Measurements from ENCODE around the gene MAML2.

The MAML2 gene

DNA sequence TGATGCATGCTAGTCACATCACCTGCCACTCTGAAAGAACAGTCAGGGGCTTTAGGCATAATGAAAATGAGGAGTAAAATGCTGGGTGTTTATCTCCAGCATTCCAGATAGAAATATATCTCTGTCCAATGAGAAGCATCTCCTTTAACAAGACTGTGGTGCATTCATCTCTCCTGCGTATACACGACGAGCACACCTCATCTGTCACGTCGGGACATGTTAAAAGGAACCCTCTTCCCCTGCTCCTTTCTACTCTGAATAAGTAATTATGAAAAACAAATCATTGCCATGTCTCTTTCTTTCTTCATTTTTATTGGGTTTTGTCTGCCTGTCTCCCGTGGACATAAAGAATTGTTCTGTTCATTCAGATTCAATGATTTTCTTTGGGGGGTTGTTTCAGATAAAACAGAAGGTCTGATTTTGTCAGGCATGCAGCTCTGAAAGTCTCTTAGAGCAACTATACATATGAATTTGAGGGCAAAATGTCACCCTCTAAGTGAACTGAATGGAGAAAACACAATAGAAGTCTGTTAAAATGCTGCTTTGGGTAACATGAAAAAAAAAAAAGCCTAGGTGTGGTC is 195.0 kb downstream of the MAML2 start:
- no peak for DNase-seq

DNA sequence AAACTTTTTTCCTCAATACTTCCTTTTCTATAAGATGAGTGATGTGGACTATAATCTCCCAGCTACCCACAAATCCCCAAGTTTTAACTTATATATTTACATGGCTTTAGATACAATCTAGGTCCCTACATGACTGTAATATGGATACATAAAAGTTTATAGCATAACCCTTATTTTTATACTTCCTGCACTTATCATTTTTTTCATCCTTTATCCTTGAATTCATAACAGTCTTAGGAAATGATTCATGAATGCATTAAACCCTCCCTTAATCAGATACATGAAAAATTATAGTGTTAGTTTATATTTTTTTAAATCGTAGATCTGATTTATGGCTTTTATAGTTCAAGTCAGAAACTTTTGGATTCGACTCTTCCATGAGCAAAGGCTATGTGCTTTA is 195.8 kb downstream of the MAML2 start:
- DNase-seq: no peak

DNA sequence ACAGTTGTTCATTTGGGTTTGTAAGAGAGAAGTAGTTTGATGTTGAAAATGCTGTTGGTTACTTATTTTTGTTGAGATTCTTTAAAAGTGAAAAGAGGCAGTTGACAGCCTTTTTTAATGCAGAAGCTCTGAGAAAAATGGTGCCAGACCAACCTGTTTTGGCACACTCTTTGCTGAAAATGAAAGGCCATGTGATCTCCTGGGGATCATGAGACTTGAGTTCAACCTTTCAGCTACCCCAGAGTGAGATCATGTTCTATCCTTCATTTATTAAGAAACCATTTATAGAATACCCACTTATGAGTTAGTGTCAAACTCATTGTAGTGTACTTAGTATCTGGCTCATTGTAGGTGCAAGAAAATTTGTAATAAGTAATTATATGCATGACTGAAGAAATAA is 196.2 kb downstream of the MAML2 start:
- DNase-seq: no peak

DNA sequence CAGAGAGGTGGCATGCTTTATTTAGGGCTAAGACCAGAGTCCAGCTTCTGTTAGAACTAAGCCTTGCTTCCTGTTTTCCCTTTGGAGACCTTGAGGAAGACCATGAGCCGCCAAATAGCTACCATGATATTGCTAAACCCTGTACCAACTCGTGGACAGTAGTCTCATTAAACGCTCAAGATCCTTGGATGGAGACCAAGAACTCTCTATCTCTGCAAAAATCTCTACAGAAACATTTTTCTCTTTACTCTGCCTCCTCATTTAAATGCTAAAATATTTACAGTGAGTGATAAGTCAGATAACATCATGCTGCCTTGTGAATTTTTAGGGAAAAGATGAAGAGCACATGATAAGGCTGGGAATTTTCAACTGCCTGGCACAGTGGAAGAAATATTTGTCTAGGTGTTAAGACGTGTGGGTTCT is 197.8 kb downstream of the MAML2 start:
- peak; percentile 58 for DNase-seq

DNA sequence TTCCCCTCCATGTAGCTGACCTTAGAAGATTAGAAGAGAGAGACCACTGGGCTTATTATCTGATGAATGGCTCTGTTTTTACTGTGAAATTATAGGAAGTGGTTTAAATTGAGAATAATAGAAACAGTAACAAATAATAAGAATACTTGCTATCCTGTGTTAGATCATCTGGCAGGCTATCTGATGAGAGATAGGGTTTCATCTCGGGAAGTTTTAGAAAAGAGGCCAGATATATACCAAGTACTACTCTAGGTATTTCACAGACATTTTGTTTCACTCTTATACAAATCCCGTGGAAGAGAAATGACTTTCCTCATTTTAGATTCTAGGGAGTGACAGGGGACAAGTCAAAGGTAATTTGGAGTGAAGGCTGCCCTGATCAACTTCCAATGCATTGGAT is 198.4 kb downstream of the MAML2 start:
- DNase-seq: no peak

DNA sequence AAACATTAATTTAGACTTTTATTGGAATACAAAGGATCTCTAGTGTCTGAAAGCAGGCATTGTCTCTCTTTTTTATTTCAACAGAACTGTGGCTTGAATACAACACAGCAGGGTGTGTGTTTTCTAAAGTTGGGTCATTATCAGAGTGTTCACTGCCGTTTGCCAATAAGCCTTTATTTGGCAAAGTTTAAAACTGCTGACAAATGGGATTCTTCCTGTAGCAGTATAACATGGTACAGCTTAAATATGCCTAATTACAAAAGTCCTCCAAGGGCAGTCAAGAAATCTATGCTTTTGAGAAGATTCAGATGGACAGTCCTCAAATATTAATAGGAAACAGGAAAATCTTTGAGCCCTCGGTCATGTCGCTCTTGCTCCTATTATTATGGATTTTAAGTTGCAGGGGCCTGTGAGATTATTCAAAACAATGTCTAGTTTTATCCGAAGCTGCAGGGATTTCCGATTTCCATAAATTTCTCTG is 199.9 kb downstream of the MAML2 start:
- DNase-seq: no peak

DNA sequence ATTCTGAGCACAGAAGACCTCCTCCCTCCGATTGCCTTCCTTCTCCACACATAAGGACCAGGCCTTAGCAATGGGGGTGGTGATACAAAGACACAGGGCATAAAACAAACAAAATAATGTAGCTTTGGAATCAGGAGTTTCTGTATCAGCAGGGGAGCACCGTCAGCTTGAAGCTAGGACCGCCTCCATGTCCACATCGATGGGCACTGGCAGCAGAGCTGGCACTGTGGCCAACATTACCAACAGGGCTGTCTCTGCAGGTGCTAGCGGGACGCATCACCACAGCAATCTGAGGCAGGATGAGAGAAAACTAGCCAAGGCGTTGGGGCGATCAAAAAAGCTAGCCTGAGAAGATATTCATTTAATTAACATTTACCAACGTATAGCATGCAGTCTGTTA is 201.4 kb downstream of the MAML2 start:
- no peak for DNase-seq

DNA sequence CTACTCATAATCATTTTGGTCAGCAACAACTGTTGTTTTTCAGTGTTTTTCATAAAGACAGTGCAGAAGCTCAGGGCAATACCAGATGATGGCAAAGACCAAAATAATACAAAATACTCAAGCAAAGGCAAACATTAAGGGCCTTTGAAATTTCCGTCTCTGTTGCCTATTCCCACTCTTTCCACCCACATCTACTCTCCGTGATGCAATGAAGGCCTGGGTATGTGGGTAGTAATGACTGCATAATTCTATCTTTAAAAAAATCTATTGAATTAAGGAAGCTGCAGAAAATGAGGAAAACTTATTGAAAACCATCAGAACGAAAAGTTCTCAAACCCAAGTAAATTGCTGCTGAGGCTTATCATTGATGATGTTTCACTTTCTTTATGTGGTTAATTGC is 203.3 kb downstream of the MAML2 start:
- no peak for DNase-seq

DNA sequence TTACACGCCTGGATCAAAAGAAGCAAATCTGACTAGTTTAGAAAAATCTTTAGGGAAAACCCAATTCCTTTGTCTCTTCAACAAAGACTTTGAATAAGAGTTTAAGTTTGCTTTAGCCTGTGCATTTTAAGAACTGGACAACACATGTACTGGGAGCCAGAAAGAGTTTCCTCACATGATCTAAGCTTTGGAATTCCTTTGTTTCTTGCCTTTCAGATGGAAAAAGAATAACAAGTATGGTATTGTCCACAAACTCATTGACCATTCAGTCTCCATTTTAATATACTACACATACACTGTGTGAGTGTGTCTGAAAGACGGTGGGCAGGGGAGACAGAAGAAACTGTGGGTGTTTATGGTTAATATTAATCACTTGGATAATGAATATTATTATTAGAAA is 205.6 kb downstream of the MAML2 start:
- no peak for DNase-seq

DNA sequence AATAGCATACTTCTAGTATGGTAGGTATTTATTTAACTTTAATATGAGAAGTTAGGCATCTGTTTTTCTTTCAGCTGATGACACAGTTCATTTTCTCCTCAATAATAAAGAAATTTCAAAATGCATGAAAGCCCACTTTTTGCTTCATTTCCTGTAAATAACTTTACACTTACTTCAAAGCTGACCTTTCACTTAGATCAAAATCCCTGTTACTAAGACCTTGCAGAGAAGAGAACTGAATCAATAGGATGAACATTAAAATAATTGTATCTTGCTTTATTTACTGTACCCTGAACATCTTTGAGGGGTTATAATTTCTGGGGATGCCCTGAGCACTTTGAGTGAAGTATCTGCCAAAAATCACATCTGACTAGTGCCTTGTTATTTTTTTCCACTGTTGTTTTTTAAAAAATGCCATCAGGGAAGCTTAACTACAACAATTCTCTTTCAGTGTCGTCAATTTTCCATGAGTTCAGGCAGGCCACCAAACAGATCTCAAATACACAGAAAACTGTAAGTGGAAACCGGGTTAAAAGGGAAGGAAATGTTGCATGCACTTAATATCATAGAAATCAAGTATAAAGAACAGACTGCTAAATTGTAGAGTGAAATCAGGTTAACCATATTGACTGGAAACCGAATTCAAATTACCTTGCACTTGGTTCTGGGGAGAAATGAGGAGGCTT is 206.2 kb downstream of the MAML2 start:
- DNase-seq: no peak

DNA sequence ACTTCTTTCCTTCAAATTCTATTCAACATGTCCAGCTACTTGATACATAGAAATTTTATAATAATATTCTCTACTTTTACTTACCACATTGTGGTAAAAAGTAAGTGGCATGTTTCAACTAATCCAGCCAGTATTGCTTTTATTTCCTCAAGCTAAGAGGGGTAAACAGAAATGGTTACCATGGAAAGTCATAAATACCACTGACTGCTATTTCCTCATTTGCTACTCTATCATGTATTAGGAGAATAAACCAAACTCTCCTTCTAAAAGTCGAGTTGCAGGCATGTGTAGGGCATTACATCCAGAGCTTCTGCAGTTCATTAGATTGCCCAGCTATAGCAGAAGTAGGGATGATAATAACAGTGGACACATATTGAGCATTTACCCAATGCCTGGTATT is 208.4 kb downstream of the MAML2 start:
- no peak for DNase-seq

DNA sequence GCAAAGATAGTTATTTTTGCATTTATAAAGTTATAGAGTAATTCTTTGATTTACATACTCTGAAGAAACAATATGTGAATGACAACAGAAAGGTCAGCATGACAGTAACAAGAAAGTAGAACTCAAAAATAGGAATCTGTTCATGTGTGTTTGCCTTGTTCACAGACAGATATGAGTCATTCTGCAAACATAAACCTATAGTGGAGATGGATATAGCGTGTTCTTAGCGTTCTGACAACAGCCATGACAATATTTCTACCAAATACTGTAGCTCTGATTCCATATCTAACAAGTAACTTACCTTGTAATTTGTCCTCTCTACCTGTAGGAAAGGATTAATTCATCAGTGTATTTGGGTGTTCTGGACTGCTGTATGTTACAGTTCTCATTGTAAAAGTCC is 210.6 kb downstream of the MAML2 start:
- DNase-seq: no peak

DNA sequence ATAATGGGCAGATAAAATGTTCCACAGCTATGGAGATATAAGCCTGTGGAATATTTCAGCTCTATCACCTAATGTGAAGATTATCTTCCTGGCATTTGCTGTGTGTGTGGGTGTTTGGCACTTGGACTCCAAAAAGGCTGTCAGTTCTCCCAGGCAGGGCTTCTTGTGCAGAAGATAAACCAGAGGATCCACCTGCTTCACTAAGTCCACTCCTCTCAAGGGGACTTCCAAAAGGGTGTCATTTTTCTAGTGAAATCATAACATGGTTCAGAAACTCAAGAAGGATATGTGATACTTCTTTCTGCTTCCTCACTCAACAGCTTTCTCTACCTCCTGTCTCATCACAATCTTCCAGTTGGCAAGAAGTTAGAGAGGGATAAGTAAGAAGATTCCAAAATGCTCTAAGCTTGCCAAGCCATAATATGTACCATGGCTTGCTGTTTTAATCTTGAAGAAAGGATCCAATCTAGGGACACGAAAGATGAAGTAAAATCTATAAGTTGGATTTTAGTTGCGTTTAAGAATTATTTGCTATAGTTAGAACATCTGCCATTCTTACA is 212.9 kb downstream of the MAML2 start:
- no peak for DNase-seq

DNA sequence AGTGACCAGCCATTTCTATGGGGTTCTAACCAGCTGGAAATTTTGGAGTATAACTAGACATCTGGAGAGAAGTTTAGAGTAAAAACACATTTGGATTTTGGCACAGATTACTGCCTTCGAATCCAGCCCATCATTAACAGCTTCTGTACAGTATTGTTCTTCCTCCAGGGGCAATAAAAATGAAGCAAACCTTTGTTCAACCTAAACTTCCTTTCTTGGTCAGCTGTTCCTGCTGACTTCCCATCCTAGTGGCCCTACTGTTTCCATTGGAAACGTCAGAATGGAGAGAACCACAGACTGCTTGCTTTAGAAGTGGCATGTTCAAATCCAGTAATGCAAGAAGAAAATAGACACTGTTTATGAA is 215.4 kb downstream of the MAML2 start:
- DNase-seq: no peak

DNA sequence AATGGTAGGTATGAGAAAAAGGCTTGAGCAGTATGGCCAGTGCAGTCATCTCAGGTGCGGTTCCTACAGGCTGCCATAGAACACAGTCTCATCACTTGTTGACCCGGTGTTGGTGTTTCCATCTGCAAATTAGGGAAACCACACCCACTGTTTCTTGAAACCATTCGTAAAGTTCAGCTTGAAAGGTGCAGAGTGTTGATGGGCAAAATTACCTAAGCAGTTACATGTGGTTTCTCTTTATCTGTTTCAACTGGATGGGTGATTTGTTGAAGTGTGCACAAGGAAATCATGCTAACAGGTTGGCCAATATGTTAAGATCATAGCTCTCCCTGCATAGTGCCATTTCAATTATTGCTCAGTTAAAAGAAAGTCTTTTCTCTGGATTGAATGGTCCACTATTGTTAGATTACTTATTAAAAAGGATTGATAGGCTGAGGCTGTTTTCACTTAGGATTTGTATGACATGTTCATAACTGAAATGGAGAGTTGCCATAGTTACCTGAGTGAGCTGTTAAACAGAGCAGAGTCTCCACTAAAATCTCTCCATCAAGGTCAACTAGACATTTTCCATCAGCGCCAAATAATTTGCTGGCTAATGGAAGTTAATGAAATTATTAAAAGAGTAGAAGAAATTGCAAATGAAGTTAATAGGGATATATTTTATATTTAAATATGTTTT is 215.9 kb downstream of the MAML2 start:
- no peak for DNase-seq

DNA sequence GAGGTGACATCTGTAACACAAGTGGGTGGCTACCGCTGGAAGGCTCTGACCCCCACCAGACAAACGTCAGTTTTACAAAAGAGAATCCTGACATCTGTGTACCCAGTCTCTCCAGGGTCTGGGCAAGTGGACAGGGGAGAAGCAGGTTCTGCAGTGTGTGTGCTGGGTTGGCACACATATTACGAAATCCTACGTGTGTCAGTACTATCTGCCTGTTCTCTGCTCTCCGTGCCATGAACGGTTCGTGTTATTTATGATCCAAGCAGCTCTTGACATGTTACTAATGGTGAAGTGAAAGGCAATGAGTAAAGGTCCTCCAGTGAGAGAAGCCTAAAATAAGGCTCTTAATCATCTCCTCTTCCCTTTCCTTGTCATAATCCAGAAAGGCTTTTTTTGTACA is 217.6 kb downstream of the MAML2 start:
- DNase-seq: no peak

DNA sequence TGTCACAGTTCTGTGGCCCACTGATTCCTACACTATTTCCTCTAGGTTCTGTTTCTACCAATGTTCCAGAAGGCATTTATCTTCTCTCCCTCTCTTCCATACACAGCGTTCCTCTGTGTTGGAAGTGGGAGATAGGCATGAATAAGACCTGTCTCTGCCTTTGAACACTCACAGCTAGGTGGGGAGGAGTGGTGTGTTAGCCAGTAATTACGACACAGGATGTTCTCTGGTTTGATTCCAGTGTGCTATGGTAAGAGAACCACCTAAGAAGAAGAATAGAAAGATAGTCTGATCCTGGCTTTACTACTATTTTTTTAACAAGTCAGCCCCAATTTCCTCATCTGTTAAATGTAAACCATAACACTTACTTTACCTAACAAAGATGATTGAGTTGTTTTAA is 218.8 kb downstream of the MAML2 start:
- DNase-seq: no peak

DNA sequence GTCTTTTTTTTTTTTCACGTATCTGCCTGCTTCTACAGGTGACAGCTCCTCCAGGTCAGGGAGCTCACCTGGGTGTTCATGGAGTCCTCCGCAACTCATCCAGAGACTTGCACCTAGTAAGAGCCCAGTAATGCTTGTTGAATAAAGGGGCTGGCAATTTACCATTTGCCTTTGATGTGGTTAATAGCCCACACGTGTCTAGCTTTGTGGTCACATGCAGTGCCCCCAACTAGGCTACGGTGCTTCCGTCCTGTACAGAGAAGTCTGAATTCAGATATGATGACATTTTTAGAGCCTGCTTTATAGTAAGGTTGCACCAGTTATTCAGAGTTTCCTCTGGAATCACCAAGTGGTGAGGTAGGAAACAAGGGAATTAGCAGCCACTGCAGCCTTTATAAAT is 219.7 kb downstream of the MAML2 start:
- DNase-seq: no peak

DNA sequence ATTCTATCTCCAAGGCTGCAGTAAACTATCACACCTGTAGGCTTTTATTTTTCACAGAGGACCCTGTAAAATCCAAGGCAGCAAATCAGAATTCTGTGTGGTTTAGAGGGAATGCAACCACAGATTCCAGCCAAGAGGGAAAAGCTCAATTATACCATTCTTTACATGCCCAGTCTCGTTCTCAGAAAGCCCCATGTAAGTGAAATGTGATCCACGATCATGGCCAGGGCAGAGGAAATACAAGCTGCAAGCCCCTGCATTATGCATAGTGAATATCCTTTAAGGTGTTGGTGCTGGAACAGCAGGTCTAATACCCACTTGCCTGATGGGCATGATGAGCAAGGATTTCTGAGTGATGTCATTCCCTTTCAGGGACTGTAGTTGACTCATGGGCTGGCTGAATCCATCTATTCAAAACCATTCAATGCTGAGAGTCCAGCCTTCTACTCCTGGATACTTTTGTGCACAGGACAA is 220.4 kb downstream of the MAML2 start:
- DNase-seq: peak; percentile 64

DNA sequence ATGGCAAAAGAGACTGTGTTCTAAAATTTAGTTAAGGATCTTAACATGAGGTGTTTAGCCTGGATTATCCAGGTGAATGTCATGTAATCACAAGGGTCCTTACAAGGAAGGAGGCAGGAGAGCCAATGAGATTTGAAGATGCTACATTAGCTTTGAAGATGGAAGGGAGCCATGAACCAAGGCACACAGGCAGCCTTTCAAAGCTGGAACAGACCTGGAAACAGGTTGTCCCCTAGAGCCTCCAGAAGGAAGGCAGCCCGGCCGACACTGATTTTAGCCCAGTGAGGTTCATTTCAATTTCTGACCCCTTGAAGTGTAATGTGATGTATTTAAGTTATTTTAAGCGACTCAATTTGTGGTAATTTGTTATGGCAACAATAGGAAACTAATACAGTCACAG is 223.8 kb downstream of the MAML2 start:
- no peak for DNase-seq

DNA sequence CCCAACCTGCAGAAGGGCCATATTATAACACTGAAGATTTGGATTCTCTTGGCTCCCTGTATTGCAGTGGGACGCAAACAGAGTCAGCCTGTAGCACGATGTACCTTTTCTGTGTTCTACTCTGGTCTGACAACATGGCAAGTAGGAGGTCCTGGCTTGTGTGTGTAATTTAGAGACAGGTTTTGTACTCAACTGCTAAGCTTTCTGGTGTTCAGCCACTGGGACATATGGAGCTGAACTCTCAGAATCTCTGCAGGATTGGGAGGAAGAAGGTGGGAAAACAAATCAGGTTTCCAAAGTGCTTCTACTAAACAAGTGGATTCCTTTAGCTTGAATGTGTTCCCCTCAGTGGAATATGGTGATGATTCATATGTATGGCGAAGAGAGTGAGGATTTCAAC is 226.6 kb downstream of the MAML2 start:
- DNase-seq: no peak

DNA sequence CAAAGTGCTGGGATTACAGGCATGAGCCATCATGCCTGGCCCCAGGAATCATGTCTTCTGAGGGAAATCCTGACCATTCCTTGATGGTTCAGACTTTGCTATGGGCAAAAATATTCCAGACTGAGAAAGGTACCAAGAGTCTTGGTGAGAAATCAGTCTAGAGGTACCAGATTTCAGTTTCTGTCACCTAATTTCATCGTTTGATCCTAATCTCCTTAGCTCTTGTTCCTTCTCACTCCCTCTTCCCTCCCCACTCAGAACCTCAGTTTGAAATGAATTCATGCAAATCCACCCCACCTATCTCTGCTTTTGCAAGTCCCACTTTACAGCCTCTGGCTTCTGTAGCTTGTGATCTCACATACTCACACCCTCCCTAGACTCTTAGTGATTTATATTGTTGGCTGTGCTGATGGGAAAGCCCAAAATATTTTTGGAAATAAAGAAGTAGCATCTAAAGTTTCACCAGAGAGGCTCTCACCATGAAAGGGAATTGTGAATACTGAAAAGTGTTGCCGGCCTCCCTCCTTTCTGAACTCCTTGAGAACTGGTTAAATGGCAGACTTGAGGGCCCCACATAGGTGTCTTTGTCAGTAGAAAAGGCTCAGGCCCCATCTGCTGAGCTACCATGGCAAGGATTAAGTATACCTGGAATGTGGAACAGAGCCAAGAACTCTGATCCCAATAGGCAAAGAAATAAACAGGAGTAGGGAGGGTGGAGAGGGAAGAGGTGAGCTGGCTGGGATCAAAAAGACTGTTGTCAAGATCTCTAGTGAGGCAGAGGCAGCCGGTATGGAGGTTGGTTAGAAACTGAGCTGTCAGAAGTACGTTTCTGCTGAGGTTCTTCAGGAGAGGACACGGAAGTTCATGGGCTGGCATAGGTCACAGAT is 228.6 kb downstream of the MAML2 start:
- DNase-seq: no peak

DNA sequence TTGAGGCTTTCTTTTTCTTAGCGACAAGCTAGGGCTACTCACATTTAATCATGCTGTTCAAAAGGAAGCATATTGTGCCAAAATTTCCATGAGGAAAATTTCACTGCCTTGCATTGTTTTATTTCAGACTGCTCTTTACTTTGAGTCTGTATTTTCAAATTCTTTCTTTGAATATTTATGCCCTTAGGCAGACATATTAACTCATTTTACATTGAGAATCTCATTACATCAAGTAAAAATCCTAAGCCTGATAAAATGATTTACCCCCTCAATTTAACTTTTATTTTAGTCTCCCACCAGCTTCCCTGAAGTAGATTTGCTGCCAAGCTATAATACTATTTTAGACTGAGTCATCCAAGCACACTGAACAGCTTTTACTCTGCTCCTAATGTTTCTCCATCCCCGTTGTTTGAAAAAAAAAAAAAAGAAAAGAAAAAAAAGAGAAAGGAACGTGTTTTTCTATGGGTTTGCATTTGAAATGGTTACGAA is 229.8 kb downstream of the MAML2 start:
- peak; percentile 83 for DNase-seq
